ENCODE data around the gene IQSEC1.

Gene IQSEC1

GRCh38 chr3:13073326-13074005 is at the start of gene IQSEC1:
Gene IQSEC1 (minus strand): TSS chr3:13073429. CDS start chr3:13073014, 415 bp downstream.
- peak; percentile 83 for DNase-seq (ENCODE audit: low spot score)

GRCh38 chr3:13122081-13123012 is 49.1 kb upstream of the IQSEC1 start:
- no peak for DNase-seq (ENCODE audit: low spot score)

GRCh38 chr3:13121553-13122001 is 48.3 kb upstream of the IQSEC1 start:
- no peak for DNase-seq (ENCODE audit: low spot score)

- no peak for DNase-seq (ENCODE audit: low spot score)
Observed at GRCh38 chr3:13120928-13121552, 47.8 kb upstream of the IQSEC1 start.

- DNase-seq (ENCODE audit: low spot score) = no peak
Observed at GRCh38 chr3:13120289-13120927, 47.2 kb upstream of the IQSEC1 start.

- no peak for DNase-seq (ENCODE audit: low spot score)
Observed at GRCh38 chr3:13119471-13120220, 46.4 kb upstream of the IQSEC1 start.

DNA sequence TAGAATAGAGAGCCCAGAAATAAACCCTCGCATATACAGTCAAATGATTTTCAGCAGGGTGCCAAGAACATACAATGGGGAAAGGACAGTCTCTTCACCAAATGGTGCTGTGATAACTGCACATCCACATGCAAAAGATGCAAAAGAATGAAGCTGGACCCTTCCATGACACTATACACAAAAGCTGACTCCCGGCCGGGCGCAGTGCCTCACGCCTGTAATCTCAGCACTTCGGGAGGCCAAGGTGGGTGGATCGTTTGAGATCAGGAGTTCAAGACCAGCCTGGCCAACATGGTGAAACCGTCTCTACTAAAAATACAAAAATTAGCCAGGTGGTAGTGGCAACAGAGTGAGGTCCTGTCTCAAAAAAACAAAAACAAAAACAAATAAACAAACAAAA is 43.2 kb upstream of the IQSEC1 start:
- no peak for DNase-seq (ENCODE audit: low spot score)

DNA sequence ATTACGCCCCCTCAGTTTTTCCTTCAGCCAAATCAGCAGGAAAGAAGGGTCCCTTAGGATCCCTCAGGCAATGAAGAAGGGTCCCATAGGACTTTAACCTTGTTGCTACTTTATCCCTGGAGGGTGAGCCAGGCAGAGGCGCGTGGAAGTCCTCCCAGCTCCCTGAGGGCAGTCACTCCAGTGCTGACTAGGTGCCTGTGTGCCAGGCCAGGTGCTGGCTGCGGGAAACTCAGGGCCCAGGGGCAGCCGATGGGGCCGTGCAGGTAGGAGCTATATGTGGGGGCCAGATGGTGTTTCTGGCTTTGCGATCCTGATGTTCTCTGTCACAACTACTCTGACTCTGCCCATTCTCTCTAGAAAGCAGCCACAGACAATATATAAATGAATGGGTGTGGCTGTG is 42.8 kb upstream of the IQSEC1 start:
- DNase-seq (ENCODE audit: low spot score) = no peak

DNA sequence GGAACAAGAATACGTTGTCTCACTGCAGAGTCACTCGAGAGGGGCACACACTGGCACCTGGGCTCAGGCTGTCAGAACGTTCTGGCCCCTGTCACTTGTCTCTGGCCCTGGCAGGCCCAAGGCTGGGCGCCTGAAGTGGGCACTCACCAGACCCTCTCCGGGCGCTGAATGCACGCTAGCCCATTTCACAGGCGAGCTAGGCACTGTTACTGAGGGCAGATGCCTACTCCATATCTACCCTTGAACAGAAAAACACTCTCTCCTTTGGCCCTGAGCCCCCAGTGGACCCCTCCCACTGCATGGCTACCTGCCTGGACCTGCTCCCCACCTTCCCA is 42.3 kb upstream of the IQSEC1 start:
- DNase-seq (ENCODE audit: low spot score) = no peak

DNA sequence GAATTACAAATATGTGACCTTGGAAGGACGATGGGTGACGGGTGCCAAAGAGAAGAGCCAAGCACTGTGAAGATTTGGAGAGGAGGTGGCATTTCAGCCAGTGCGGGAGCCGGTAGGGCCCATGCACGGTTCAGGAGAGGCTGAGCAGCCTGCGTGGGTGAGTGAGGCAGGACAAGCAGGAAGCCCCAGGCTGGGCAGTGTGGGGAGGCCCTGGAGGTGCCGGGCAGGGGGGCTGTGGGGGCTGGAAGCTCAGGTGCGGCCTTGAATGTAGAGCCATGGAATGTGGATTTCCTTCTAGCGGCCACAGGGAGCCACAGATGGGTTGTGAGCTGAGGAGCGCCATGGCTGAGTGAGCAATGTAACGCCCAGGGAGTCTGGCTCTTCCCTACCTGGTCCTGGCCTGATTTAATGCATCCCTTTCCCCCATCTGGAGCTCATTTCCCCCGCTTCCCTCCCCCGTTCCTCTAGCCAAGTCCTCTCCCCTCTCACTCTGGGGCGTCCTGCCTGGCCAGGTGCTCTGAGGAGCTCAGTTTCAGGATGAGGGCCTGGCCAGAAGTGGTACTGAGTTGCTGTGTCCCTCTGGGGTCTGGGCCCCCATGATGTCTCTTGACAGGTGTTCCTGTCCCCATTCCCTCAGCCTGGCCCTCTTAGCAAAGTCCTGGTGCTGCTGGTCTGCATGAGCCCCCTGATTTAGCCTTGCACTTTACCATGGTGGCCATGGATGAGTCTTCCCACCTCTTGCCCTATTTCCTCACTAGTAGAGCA is 41.8 kb upstream of the IQSEC1 start:
- DNase-seq (ENCODE audit: low spot score) = no peak

GRCh38 chr3:13113346-13114330 is 40.4 kb upstream of the IQSEC1 start:
- peak; percentile 23 for DNase-seq (ENCODE audit: low spot score)

DNA sequence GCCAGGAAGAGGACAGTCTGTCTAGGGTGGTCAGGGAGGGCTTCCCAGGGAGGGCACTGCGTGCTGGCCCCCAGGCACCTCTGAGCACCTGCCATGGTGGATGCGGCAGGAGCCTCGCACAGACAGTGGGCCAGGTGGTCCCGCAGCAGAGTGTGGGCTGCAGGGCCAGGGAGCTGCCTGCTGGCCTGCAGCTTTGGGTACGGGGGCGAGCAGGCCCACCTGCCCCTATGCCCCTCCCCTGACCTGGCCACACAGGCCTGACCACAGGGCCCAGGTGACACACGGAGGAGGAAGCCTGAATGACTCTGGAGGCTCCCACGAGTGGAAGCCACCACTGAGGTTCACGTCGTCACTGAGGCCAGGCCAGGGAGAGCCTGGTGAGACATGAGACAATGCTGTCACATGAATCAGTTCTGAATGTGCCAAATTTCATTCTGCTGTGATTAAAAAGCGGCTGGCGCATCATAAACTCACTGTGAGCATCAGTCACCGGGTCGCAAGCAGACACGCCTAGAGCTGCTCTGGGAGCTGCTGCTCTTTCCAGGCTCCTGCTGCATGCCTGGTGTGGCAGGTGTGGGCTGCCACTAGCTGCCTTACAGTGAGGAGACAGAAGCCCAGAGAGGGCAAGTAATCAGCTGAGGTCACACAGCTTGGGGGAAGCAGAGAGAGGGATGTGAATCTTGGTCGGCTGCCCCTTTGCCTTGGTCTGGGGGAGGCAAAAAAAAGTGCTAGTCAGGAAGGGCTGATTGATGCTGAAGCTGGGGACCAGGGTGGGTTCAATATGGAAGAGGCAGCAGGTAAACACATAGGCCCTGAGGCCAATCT is 39.5 kb upstream of the IQSEC1 start:
- no peak for DNase-seq (ENCODE audit: low spot score)

GRCh38 chr3:13111873-13112520 is 38.8 kb upstream of the IQSEC1 start:
- no peak for DNase-seq (ENCODE audit: low spot score)

GRCh38 chr3:13111173-13111872 is 38.1 kb upstream of the IQSEC1 start:
- peak; percentile 29 for DNase-seq (ENCODE audit: low spot score)

- DNase-seq (ENCODE audit: low spot score) = peak; percentile 81
Observed at GRCh38 chr3:13110678-13111116, 37.5 kb upstream of the IQSEC1 start.

- no peak for DNase-seq (ENCODE audit: low spot score)
Observed at GRCh38 chr3:13109516-13109915, 36.3 kb upstream of the IQSEC1 start.

- DNase-seq (ENCODE audit: low spot score) = no peak
Observed at GRCh38 chr3:13108861-13109260, 35.6 kb upstream of the IQSEC1 start.
